Fibroblast of lung (primary cell): ENCODE measurements around the gene TMEM154.

Source experiments
- EZH2 ChIP-seq: IDR thresholded peaks from 2 replicates; pipeline ENCODE4 v1.5.1; 2012; ENCODE audit warnings: low read length, control low read depth, mild to moderate bottlenecking; ENCODE audit errors: missing control alignments
- TF ChIP-seq, protein P1 (sequence below), 2 donors: IDR thresholded peaks in 1 of 2; conservative IDR thresholded peaks in 1 of 2; 1 replicate in 1 of 2; 2 replicates in 1 of 2; pipeline ENCODE4 v1.5.1; 2011 to 2012; ENCODE audit warnings: low read length in 2 of 2, control low read depth in 1 of 2, inconsistent platforms in 1 of 2, low read depth in 1 of 2, mild to moderate bottlenecking in 1 of 2

DNA sequence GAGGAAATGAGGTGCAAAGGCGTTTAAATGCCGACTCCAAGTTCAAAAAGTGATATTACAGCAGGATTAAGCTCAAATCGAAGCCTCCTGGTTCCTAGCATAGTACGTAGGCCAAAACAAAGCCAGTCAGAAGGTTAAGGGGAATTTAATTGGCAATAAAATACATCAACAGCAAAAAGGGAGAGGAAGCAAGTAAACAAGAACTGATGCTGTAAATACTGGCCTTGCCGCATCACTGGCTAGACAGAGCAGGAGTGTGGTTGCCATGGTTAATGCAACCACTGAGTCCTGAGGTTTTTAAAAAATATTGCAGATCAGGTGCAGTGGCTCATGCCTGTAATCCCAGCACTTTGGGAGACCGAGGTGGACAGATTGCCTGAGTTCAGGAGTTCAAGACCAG, 80.7 kb downstream of the TMEM154 start:
- TF ChIP-seq, protein P1, sequence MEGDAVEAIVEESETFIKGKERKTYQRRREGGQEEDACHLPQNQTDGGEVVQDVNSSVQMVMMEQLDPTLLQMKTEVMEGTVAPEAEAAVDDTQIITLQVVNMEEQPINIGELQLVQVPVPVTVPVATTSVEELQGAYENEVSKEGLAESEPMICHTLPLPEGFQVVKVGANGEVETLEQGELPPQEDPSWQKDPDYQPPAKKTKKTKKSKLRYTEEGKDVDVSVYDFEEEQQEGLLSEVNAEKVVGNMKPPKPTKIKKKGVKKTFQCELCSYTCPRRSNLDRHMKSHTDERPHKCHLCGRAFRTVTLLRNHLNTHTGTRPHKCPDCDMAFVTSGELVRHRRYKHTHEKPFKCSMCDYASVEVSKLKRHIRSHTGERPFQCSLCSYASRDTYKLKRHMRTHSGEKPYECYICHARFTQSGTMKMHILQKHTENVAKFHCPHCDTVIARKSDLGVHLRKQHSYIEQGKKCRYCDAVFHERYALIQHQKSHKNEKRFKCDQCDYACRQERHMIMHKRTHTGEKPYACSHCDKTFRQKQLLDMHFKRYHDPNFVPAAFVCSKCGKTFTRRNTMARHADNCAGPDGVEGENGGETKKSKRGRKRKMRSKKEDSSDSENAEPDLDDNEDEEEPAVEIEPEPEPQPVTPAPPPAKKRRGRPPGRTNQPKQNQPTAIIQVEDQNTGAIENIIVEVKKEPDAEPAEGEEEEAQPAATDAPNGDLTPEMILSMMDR (conservative IDR thresholded peaks at IDR 0.05 in 1 of 2, IDR thresholded peaks at IDR 0.05 in 1 of 2; ENCODE audit: low read depth in 1 of 2, low read length in 2 of 2): no peak
- no peak for TF ChIP-seq EZH2
